HG02798 (cell line): Measurements from ENCODE around the gene GLCE.
"Not testable (repeated sequence)": the region's sequence is repeated elsewhere in the genome, so short reads cannot be mapped to it uniquely, and the experiment has no call there.

Source experiments
- ATAC-seq: cut with Tn5 transposase; IDR thresholded peaks from one replicate; pipeline ENCODE4 v1.9.1; 2021; ENCODE audit warnings: mild to moderate bottlenecking; ENCODE audit not compliant: unreplicated experiment, poor library complexity

GLCE gene

DNA sequence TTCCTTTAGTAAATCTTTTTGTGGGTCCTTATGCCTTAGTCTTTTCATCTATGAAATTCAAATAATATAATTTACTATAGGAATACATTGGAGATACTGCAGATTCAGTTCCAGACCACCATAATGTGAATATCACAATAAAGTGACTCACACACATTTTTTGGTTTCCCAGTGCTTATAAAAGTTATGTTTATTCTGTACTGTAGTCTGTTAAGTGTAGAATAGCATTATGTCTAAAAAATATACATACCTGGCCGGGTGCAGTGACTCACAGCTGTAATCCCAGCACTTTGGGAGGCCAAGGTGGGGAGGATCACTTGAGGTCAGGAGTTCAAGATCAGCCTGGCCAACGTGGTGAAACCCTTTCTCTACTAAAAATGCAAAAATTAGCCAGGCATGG, 84.4 kb downstream of the GLCE start:
- ATAC-seq: no peak

DNA sequence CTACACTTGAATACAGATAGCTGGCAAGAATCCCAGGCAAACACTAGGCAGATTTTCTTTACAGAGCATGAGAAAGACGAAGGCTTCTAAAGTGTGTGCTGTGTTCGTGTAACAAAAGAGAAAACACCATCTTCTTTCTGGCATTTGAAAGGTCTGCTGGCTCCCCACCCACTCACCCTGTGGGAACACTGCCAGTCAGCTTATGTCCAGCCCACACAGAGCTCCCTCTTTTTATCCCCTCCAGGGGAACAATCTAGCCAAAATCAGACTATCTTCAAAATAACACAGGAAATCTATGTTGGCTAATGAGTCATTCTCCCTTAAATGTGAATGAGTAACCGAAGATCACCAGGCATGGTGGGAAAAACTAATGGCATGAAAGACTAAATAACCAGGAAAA, 92.7 kb downstream of the GLCE start:
- ATAC-seq: no peak

DNA sequence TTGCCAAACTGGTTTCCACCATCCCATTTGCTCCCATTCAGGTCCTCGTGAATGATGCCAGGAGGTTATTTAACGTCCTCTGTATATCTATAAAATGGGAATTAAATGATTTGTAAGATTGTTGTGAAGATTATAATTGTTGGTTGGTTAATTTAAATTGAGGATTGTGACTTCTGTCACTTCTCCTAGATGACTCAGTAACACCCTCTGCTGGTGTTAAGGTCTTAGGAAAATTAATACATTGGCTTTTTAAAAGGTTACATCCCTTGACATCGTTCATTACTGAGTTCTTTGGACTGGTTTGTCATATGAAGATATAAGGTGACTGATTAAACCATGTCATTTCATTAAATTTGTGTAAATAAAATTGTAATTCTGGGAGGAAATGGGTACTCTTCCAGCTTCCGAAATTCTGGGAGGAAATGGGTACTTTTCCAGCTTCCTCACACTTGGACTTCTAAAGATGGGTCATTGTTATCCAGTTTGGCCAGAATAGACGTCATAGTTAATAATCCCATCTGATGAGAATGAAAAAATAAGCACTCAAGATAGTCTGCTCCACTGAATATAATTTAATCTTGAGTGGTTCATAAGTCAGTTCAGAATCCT, 105.0 kb downstream of the GLCE start:
- ATAC-seq: no peak

DNA sequence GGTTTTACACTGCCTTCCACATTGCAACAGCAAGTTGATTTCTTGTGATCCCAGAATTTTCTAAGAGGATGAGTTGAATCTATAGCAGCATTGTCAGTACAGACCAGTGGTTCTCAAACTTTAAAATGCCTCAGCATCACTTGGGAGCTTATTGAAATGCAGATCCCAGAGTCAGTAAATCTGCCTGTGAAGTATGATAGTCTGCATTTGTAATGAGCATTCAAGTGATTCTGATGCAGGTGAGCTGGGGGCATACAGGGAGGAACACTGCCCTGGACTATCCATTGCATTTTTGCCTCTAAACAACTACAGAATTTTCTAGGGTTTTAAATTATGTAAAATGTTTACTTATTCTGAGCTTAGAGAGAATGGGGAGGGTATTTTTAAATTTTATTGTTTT, 110.8 kb downstream of the GLCE start:
- ATAC-seq: no peak

DNA sequence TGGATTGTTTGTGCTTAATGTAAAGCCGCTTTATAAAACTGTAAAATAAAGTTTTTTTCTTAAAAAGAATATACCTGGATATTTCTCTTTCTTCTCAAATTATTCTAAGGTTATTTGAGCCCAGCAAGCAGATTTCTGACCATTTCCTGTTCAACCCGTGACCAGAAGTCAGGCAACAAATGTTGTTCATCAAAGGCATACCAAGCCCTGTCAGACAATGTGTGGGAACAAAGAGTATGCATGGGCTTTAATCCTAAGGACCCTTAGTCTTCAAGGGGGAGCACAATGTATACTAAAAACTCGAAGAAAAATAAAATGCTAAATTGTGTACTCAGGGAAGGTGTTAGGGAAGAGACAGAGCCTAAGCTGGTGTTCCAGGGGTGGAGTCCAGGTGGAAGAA, 111.7 kb downstream of the GLCE start:
- ATAC-seq: no peak

DNA sequence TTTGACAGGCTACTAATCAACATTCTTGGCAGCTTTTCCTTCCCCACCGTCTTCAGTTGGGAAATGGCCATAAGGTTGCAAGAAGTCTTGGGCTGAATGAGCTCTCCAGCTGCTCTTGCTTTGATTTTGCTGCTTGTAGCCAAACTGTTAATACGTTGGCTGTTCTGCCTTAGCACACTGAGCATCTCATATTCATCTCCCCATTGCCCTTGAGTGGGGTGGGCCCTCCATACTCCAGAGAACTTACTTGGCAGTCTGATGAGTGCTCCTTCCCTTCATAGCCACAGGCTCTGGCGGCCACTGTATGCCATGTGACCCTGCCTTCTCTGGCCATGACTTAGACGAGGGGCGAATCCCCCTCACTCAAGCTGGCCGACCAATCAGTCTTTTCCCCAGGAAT, 112.5 kb downstream of the GLCE start:
- ATAC-seq: no peak

DNA sequence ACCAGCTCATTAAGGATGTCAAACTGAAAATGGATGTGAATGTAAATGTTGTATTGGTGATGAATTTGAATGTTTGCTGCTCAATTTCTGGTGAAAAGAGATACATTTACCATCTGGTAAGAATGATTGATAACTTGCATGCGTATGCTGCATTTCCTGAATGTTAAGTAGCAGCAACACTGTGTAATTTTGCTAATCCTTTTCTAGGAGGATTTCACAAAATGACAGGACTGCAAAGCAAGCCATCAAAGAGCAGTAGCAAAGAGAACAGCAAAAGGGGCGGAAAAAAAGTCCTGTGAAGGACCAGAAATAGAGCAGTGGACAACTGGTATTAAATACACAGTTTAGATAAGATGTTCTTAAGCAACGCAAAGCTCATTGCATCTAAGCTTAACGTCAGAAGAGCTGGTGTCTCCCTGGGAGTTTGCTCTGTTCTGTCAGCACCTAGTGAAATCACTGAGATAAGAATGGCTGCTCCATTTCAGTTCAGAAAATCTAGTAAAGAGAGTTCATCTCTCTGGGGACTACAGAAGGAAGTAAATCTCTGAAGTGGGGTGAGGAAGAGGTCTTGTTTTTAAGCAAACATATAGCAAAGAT, 114.7 kb downstream of the GLCE start:
- no peak for ATAC-seq

DNA sequence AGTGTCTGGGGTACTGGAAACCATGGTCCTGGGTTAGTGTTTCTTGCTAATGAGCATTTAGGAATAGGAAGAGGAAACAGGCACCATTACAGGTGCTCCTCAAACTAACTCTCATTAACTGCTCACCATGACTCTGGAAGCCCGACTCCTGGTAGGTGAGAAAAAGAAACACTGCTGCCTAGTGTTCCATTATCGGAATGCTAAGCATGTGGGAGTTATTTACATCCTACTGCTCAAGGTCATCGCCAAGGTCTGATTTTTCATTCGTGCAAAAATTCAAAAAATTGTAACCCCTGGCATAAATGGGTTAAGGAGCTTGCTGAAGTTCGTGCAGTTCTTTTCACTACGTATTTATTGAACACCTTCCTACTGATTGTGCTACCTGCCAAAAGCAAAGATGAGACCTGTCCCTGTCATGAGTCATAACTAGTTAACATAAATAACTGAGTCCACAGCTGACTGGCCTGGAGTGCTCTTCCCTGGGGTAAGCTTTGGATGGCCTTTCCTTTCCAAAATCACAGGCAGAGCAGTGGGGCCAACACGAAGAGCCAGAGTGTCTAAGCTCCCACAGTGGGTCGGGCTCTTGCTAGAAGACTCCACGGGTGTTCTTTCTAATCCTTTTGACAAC, 115.6 kb downstream of the GLCE start:
- no peak for ATAC-seq

DNA sequence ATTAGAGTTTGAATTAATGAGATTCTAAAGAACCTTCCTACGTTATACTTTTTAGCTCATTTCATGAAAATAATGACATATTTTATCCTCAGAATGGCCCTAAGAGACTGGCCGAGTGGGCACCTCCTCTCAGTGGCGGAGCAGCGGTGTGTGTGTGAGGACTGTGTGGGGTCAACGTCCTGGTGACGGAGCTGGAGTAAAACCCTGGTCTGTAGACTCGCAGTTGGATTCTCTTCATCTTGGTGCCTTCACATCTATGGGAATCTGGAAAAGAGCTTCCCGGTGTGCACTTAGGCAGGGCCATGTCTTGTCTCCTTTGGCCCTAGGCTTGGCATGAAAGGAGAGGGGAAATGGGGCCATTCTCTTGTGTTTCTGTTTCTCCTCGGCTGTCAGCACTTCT, 116.9 kb downstream of the GLCE start:
- no peak for ATAC-seq

DNA sequence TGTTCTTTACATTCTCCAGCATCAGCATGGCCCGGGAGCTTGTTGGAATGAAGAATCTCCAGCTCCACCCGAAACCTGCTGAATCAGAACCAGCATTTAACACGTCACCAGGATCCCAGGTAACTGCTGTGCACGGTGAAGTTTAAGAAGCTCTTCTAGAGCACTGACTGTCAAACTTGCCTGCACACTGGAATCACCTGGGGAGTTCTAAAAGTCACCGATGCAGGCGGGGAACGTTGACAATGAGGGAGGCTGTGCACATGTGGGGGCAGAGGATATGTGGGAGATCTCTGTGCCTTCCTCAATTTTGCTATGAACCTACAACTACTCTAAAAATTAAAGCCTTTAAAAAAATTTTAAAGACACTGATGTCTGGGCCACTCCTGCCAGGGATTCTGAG, 119.2 kb downstream of the GLCE start:
- no peak for ATAC-seq

DNA sequence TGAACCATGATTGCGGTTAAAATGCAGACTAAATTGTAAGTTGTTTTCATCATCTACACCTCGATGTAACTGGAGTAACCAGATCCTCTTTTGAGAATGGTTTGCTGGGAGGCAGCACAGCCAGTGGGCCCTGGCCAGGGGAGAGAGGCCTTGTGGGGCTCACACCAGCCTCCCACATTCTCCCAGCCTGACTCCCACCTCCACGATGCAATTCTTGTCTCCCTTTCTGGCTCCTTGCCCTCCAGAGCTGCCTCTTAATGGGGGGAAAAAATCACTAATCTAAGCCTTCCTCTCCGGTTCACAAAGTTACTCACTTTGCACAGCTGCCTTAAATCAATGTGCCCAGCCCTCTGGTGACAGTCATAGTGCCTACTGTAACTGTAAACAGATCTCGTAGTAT, 120.3 kb downstream of the GLCE start:
- no peak for ATAC-seq

DNA sequence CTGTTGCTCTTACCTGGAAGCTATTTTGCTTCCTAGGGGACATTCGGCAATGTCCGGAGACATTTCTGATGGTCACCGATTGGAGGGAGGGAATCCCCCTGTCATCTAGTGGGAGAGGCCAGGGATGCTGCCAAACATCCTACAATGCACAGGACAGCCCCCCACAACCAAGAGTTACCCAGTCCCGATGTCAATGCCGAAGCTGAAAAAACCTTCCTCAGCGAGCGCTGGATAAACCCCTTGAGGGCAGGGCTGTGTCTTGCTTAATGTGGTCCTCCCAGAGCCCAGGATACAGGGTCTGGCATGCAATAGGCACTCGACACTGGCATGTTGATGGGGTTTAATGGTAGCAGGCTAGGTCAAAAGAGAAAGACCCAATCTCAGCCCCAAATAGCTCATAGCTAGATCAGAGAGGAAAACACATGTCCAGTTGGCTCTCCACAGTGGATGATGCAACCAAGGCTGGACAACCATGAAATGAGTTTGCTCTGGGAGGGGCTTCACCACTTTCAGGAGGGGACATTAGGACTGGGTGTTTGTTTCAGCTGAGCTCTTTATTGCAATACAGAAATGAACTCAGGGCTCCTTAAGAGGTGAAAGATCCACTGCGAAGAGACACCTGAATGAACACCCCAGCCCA, 121.8 kb downstream of the GLCE start:
- ATAC-seq: no peak

DNA sequence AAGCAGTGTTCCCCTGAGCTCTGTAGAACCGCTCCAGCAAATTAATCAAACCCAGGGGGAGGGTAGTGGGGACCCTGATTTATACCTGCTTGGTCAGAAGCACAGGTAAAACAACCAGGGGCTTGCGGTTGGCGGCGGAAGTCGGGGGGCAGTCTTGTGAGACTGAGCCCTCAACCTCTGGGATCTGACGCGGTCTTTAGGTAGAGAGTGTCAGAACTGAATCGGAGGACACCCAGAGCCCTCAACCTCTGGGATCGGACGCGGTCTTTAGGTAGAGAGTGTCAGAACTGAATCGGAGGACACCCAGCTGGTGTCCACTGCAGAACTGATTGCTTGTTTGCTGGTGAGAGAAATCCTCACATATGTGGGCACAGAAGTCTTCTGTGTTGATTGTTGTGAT, 125.4 kb downstream of the GLCE start:
- ATAC-seq: no peak

DNA sequence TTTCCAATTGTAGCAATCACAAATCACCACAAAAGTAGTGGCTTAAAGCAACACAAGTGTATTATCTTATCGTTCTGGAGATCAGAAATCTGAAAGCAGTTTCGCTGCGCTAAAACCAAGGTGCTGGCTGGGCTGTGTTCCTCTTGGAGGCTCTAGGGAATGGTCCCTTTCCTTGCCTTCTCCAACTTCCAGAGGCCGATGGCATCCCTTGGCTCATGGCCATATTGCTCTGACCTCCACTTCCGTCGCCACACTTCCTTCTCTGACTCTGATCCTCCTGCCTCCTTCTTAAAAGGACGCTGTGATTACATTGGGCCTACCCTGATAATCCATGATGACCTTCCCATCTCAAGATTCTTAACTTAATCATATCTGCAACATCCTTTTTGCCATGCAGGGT, 127.6 kb downstream of the GLCE start:
- ATAC-seq: no peak

DNA sequence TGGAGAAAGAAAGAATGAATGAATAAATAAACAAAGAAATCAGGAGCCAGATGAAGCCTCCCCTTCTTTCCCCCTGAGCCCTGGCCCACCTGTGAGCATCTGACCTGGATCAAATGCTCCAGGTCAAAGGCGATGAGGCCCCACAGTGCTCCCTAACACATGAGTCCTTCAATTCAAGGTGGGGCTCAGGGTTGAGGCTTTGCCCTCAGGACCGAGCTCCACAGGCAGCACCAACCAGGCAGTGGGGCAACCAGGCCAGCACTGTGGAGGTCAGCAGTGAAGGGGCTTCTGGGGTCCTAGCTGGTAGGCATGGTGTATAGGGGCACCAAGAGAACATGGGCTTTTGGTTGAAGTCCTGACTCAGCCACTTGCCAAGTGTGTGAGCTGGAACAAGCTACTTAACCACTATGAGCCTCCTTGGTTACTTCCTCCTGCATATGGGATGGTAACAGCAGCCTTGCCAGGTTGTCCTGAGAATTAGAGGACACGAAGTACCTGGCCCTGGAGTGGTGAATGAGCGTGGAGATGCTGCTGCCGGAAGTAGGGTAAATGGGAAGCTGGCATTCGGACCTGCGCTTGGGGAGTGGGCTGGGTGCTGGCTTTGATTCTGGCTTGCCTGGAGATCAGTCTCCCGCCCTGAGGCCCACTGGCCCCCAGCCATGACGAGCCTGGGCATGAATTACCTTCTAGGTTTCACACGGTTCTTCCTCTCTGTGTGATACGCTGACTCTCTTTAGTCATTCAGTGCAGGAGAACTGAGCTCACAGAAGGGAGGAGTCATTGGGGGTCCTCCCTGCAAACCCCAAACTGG, 128.3 kb downstream of the GLCE start:
- ATAC-seq: no peak

DNA sequence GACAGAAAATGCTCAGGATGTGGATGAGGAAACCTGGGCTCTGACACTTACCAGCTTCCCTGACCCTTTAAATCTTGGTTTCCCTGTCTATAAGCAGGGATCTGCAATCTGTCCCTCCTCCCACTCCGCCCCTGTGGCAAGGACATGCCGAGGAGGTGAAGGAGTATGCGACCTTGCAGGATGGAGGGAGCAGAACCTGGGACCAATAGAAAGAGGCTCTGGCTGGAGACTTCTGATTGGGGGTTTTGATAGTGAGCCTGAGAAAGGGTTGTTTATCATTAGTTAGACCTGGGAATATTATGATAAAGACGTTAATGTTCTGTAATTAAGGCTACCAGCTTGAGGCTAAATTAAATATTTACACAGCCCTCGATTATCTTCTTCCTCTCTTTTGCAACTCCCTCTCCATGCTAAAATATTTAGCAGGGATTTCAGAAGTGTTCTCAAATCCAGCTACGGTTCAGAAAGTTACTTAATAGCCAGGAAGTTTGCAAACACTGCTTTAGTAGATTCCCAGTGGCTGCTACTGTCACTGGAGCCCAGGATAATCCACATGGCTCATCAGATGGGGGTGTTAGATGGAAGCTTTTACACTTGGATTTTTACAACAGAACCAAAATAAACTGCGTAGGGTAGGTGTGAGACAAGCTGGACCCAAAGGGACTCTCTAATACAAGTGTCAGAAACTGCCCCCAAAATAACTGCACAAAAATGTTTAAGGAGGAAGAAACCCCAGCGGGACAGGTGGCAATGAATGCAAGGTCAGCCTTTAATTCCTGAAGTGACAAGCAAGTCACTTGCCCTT, 129.1 kb downstream of the GLCE start:
- ATAC-seq: no peak

DNA sequence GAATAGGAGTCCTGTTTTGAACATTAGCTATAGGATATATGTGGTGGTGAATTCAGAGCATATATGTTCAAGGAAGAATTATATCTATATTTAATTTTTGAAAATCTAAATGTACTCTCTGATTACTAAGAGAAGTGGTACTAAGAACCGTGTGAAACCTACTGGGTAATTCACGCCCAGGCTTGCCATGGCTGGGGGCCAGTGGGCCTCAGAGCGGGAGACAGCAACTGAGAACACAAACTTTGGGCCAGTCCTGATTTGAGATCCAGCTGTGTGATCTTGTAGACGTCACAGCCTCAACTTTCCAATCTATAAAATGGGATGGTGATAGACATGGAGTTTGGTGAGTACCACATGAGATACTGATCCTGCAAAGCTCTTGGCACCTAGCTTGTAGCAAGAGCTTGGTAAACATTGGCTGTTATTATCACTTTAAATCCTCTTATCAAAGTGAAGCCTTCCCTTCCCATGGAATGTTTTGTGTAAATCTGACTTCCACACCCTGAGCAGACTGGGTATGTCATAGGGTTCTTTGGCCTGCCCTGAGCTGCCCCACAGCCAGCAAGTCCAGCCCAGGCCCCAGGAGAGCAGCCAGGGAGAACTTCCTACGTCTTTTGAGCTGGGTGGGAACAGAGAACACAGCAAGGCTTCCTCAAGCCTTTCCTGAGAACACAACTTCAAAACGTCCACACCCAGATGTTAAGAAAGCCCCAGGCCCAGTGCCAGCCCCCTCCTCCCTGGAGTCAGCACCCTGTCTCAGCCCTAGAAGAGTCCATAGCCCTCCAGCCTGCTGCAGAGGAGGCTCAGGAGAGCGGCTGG, 130.1 kb downstream of the GLCE start:
- ATAC-seq: no peak

DNA sequence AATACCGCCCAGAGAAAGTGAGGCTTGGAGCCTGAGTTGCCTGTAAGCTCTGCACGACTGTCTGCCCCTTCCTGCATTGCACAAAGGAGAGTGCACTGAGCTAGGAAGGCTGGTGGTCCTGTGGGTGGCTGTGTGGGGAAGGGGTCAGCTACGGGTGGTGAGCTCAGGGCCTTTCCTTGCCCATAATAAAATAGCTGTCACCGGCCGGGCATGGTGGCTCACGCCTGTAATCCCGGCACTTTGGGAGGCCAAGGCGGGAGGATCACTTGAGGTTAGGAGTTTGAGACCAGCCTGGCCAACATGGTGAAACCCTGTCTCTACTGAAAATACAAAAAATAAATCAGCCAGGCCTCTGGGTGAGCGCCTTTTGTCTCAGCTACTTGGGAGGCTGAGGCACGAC, 131.2 kb downstream of the GLCE start:
- ATAC-seq: not testable (repeated sequence)

DNA sequence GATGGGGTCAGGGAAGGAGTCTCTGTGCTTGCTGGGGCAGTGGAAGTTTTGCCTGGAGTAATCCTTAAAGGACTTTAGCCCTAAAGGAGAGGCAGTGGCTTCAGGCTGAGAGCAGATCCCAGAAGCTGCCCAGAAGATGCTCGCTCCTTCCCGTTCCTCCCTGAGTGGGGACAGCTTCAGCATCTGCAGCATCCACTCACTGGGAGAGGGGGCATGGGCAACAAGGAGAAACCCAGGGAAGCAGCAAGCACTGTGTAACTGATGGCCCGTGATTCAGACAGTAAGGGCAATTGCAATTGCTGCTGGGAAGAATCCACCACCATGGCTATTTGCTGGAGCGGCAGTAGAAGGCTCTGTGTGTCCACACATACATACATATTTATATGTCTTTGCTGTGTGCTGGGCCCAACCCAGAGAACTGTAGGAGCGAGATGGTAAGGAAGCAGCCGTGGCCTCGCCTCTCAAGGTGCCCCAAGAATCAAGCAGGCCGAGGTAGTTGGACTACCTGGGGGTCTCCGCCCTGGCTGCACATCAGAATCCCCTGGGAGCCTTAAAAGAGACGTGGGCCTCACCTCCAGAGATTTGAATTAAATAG, 132.5 kb downstream of the GLCE start:
- ATAC-seq: no peak
